Measurements from ENCODE around the gene RNU4-1.

DNA sequence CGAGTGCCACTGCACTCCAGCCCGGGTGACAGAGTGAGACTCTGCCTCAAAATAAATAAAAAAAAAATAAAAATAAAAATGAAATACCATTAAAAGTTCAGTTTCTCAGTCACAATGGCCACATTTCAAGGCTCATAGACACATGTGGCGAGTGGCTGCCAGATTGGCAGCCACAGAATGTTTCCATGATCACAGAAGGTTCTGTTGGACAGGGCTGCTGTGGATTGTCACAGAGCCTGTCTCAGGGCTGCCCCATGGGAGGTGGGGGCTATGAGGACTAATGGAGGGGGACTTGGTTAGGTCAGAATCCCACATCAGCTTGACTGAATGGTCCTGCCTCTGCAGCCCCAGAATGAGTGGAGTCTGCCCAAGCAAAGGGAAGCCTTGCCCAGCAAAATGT is 38.4 kb upstream of the RNU4-1 start:
- TF ChIP-seq POLR2AphosphoS5 (IDR thresholded peaks at IDR 0.05) = no peak
- TF ChIP-seq, protein P1, sequence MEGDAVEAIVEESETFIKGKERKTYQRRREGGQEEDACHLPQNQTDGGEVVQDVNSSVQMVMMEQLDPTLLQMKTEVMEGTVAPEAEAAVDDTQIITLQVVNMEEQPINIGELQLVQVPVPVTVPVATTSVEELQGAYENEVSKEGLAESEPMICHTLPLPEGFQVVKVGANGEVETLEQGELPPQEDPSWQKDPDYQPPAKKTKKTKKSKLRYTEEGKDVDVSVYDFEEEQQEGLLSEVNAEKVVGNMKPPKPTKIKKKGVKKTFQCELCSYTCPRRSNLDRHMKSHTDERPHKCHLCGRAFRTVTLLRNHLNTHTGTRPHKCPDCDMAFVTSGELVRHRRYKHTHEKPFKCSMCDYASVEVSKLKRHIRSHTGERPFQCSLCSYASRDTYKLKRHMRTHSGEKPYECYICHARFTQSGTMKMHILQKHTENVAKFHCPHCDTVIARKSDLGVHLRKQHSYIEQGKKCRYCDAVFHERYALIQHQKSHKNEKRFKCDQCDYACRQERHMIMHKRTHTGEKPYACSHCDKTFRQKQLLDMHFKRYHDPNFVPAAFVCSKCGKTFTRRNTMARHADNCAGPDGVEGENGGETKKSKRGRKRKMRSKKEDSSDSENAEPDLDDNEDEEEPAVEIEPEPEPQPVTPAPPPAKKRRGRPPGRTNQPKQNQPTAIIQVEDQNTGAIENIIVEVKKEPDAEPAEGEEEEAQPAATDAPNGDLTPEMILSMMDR (IDR thresholded peaks at IDR 0.05) = no peak

All from breast epithelium (tissue), 3 donors.